ENCODE measurements around the gene KLHL29. TPM values are rescaled to one million over a fixed set of nuclear protein-coding genes. Genes with fewer than 3 reads are reported as not detected.

The KLHL29 gene
- total RNA-seq, 1 donor from 2014 or later, result 16.3 TPM

DNA sequence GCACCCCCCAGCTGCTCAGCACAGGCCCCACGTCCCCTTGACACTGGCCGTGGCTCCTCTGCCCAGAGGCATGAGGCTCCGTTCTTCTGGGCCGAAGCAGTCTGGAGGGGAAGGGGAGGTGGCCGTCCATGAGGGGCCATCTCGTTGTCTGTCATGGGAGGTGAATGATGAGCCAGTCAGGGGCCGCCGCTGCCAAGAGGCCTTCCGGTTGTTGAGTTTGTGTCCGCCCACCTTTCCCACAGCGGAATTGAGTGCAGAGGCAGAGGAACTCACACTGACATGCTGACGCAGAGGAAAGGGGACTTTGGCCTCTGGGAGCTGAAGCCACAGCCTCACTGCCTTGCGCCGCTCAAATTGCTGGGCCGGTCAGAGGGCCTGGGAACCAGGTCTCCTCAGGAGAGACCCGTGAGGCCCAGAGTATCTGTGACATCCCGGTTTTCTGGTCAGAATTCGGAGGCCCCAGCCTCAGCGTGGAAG lies 273.5 kb downstream of the KLHL29 start:
- no peaks in the 10 kb centered on the region for H3K4me1 ChIP-seq
- no peak overlapping the region for H3K27ac ChIP-seq
- DNase-seq (ENCODE audit: low spot score in 2 of 2), result no peak
- no peak overlapping the region for H3K4me3 ChIP-seq
- H3K27me3 ChIP-seq, result no peaks in the 10 kb centered on the region
- intact Hi-C loops (cut with DNase I), result no loop called here
- H3K9me3 ChIP-seq, result no peaks in the 10 kb centered on the region
- H3K36me3 ChIP-seq, result no peaks in the 10 kb centered on the region
- TF ChIP-seq, protein P1, sequence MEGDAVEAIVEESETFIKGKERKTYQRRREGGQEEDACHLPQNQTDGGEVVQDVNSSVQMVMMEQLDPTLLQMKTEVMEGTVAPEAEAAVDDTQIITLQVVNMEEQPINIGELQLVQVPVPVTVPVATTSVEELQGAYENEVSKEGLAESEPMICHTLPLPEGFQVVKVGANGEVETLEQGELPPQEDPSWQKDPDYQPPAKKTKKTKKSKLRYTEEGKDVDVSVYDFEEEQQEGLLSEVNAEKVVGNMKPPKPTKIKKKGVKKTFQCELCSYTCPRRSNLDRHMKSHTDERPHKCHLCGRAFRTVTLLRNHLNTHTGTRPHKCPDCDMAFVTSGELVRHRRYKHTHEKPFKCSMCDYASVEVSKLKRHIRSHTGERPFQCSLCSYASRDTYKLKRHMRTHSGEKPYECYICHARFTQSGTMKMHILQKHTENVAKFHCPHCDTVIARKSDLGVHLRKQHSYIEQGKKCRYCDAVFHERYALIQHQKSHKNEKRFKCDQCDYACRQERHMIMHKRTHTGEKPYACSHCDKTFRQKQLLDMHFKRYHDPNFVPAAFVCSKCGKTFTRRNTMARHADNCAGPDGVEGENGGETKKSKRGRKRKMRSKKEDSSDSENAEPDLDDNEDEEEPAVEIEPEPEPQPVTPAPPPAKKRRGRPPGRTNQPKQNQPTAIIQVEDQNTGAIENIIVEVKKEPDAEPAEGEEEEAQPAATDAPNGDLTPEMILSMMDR (IDR thresholded peaks at IDR 0.05), result no peak

DNA sequence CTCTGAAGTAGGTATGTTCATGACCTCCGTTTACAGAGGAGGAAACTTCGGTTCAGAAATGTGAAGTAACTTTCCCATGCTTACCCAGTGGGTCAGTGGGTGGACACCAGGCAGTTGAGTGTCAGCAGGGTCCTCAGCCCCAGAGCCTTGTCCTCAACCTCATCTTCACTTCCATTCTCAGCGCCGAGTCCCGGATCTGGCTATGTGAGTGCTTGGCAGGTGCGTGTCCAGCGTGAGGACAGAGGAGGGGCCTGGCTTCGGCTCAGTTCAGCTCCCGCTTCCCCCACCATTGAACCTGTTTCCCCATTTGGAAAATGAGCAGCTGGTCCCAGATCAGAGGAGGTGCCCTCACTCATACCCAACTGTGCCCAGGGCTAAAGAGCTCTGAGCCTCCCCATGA lies 274.3 kb downstream of the KLHL29 start:
- no peak for DNase-seq (ENCODE audit: low spot score in 2 of 2)
- Histone ChIP-seq H3K27me3 (no peaks in the 10 kb centered on the region), H3K36me3 (no peaks in the 10 kb centered on the region), H3K4me1 (peaks cover 0 to 5% of the 10 kb centered on the region in 2 donors), H3K4me3 (no peak overlapping the region), H3K9me3 (no peaks in the 10 kb centered on the region), H3K27ac (no peak overlapping the region)
- intact Hi-C loops (cut with DNase I), result no loop called here
- TF ChIP-seq, protein P1 (IDR thresholded peaks at IDR 0.05), result no peak

DNA sequence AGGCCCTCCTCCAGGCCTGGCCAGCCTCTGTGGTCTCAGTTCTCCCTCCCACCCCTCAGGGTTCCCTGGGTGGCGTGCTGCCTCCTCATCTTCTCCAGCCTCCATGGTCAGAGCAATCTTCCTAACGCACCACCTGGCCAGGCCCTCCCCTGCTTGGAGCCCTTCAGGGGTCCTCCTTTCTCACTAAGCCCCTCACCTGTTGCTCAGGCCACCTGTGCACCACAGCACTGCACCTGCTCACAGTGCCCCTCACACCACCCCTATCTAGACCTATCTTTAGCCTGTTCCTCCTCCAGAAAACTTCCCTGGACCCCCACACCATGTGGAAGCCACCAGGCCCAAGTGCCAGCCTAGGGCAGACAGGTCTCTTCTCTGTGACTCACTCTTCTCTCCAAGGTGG lies 274.8 kb downstream of the KLHL29 start:
- intact Hi-C loops (cut with DNase I), result no loop called here
- DNase-seq (ENCODE audit: low spot score in 2 of 2), result no peak
- H3K4me1 ChIP-seq, result peaks cover 0 to 7% of the 10 kb centered on the region in 2 donors
- H3K9me3 ChIP-seq, result no peaks in the 10 kb centered on the region
- H3K27ac ChIP-seq, result no peak overlapping the region
- H3K4me3 ChIP-seq, result no peak overlapping the region
- TF ChIP-seq, protein P1 (IDR thresholded peaks at IDR 0.05), result no peak
- no peaks in the 10 kb centered on the region for H3K27me3 ChIP-seq
- H3K36me3 ChIP-seq, result no peaks in the 10 kb centered on the region

DNA sequence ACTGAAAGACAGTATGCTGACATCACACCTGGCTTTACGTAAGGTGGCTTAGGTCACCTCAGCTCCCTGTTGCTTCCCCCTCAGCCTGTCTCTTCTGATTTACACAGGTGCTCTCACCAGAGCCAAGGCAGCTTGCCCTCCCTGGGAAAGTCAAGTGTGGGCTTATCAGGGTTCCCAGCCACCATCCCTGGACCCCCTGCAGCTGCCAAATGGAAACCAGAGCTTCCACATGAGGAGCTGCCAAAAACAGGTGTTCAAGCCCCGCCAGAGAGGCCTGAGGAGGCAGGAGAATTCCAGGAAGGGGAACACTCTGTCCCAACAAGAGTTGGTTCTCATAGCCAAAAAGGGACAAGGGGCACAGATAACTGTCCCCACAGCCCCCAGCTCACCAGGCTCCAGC lies 275.3 kb downstream of the KLHL29 start:
- Histone ChIP-seq H3K4me1 (peaks cover 0 to 7% of the 10 kb centered on the region in 2 donors), H3K9me3 (no peaks in the 10 kb centered on the region), H3K36me3 (no peaks in the 10 kb centered on the region), H3K27ac (no peak overlapping the region), H3K27me3 (no peaks in the 10 kb centered on the region), H3K4me3 (no peak overlapping the region)
- TF ChIP-seq, protein P1 (IDR thresholded peaks at IDR 0.05), result no peak
- DNase-seq (ENCODE audit: low spot score in 2 of 2), result no peak
- intact Hi-C loops (cut with DNase I), result no loop called here

DNA sequence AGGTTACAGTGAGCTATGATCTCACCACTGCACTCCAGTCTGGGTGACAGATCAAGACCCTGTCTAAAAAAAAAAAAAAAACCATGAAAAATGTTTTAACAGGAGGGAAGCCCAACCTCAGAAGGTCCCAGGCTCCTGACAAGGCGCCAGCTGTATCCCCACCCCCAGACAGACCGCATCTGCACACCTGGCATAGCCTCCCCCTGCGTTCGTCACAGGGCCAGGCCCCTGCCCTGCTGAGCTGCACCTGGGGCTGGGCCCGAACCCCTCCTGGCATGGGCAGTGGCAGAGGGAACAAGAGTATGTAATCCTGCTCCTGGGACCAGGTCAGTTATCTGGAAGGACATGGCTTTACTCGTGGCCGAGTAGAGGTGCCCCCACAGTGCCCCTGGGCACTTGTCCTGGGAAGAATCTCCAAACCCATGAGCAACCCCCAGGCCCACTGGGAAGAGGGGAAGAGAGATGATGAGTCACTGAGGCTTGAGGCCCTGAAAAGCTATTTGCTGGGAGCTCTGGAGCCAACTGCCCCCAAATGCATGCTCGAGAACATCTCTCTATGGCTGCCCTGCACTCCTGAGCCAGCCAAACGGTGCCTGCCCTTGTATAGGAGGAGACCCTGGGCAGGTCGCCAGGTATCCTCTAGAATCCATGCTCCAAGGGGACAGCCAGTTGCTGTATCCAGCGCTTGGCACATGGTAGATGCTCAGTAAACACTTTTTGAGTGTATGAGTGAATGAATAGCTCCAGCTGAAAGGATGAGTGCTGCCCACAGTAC lies 276.5 kb downstream of the KLHL29 start:
- intact Hi-C loops (cut with DNase I), result no loop called here
- DNase-seq (ENCODE audit: low spot score in 2 of 2), result no peak
- Histone ChIP-seq H3K4me3 (no peak overlapping the region), H3K9me3 (no peaks in the 10 kb centered on the region), H3K27me3 (no peaks in the 10 kb centered on the region), H3K27ac (no peak overlapping the region), H3K4me1 (peaks cover 0 to 7% of the 10 kb centered on the region in 2 donors), H3K36me3 (no peaks in the 10 kb centered on the region)
- TF ChIP-seq, protein P1 (IDR thresholded peaks at IDR 0.05), result no peak
